Measurements from ENCODE around the gene NHLRC3.

Gene NHLRC3

DNA sequence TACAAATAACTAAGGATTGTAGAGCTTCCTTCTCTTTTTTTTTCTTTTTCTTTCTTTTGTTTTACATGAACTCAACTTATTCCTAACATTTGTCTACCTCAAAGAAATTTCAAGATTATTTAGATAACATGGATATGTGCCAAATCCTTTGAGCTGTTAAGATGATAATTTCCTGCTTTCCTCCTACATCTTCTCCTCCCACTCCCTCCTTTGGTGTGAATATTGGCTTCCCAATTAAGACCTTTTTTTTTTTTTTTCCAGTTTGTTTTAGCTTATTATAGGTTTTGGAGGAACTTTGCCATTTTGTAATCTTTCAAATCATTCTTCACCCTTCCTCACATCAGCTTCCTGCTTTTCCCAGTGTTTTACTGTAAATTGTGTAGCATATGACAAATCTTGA is 10.6 kb downstream of the NHLRC3 start:
- TF ChIP-seq, protein P1, sequence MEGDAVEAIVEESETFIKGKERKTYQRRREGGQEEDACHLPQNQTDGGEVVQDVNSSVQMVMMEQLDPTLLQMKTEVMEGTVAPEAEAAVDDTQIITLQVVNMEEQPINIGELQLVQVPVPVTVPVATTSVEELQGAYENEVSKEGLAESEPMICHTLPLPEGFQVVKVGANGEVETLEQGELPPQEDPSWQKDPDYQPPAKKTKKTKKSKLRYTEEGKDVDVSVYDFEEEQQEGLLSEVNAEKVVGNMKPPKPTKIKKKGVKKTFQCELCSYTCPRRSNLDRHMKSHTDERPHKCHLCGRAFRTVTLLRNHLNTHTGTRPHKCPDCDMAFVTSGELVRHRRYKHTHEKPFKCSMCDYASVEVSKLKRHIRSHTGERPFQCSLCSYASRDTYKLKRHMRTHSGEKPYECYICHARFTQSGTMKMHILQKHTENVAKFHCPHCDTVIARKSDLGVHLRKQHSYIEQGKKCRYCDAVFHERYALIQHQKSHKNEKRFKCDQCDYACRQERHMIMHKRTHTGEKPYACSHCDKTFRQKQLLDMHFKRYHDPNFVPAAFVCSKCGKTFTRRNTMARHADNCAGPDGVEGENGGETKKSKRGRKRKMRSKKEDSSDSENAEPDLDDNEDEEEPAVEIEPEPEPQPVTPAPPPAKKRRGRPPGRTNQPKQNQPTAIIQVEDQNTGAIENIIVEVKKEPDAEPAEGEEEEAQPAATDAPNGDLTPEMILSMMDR (IDR thresholded peaks at IDR 0.05; ENCODE audit: unreplicated experiment in 3 of 3): no peak
- H3K27ac Mint-ChIP-seq: no peak overlapping the region
- peaks cover 8% of the 10 kb centered on the region for H3K4me1 Mint-ChIP-seq
- no peaks in the 10 kb centered on the region for H3K9me3 Mint-ChIP-seq
- no peak overlapping the region for H3K4me3 Mint-ChIP-seq
- H3K27me3 Mint-ChIP-seq (ENCODE audit: low read depth): no peaks in the 10 kb centered on the region
- H3K36me3 Mint-ChIP-seq (ENCODE audit: low read depth): peaks cover 15% of the 10 kb centered on the region

DNA sequence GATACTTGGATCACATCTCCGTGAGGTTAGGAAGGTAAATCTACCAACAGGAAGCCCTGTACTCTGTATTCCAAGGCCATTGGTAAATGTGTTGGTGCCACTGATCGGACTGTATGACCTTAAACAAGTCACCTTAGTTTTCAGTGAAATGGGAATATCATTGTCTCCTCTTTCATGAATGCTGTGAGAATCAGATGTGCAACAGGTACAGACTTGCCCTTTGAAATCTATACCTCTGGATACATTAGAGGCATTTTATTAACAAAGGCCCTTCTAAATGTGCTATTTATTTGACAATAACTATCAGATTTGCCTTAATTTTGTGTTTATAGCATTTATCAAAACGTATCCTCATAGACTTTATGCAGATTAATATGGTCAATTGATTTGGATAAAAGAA is 11.0 kb downstream of the NHLRC3 start:
- peaks cover 8% of the 10 kb centered on the region for H3K4me1 Mint-ChIP-seq
- H3K4me3 Mint-ChIP-seq: no peak overlapping the region
- no peaks in the 10 kb centered on the region for H3K9me3 Mint-ChIP-seq
- H3K36me3 Mint-ChIP-seq (ENCODE audit: low read depth): peaks cover 10% of the 10 kb centered on the region
- H3K27ac Mint-ChIP-seq: no peak overlapping the region
- TF ChIP-seq, protein P1 (IDR thresholded peaks at IDR 0.05; ENCODE audit: unreplicated experiment in 3 of 3): no peak
- H3K27me3 Mint-ChIP-seq (ENCODE audit: low read depth): no peaks in the 10 kb centered on the region

DNA sequence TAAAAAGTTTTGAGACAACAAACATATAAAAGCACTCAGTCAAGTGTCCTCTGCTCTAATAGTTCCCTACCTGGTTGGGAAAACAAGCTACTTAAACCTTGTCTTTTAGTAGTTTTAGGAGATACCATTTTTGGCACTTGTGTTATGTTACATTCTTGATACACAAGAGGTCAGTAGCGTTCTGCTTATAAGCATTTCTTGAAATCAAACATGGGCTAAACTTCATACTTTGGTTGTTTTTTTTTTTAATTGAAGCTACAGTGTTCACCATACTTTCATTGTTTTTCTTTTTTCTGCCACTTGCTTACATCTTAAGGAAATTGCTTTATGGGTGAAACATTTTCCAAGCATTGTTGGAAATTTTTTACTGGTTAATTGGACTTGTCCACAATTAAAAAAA is 12.9 kb downstream of the NHLRC3 start:
- Mint-ChIP-seq H3K36me3 (ENCODE audit: low read depth) (peaks cover 3% of the 10 kb centered on the region), H3K4me1 (peaks cover 8% of the 10 kb centered on the region), H3K27ac (peak overlapping the region in 1 of 3 experiments; percentile 34), H3K9me3 (no peaks in the 10 kb centered on the region), H3K27me3 (ENCODE audit: low read depth) (no peaks in the 10 kb centered on the region), H3K4me3 (no peak overlapping the region)
- TF ChIP-seq, protein P1 (IDR thresholded peaks at IDR 0.05; ENCODE audit: unreplicated experiment in 3 of 3): peak; percentile 55 to 65 (median 57)

DNA sequence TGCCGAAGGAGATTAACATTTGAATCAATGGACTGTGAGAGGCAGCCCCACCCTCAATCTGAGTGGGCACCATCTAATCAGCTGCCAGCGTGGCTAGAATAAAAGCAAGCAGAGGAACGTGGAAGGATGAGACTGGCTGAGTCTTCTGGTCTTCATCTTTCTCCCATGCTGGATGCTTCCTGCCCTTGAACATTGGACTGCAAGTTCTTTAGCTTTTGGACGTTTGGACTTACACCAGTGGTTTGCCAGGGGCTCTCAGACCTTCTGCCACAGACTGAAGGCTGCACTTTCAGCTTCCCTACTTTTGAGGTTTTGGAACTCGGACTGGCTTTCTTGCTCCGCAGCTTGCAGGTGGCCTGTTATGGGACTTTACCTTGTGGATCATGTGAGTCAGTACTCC is 14.7 kb downstream of the NHLRC3 start:
- Mint-ChIP-seq H3K4me1 (peaks cover 8% of the 10 kb centered on the region), H3K4me3 (peak overlapping the region in 1 of 3 experiments; percentile 54), H3K27me3 (ENCODE audit: low read depth) (no peaks in the 10 kb centered on the region), H3K9me3 (peaks cover 17% of the 10 kb centered on the region), H3K36me3 (ENCODE audit: low read depth) (peaks cover 18% of the 10 kb centered on the region), H3K27ac (peak overlapping the region in 1 of 3 experiments; percentile 67)
- TF ChIP-seq, protein P1 (IDR thresholded peaks at IDR 0.05; ENCODE audit: unreplicated experiment in 3 of 3): no peak

DNA sequence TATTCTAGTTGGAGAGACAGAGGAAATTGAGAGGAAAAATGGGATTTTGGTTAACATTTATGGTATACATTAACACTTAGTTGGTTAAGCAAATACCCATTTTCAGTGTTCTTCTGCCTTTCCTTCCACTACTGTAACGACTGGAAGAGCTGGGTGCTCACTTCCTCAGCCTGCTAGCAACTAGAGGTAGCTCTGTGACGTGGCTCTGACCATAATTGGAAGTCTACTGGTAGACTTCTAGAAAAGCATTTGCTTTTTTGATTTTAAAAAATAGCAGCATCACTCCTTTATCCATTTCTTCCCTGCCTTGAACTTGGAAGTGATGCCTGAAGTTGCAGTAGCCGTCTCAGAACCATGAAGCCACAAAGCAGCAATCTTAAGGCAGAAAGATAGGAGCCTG is 15.9 kb downstream of the NHLRC3 start:
- Mint-ChIP-seq H3K27me3 (ENCODE audit: low read depth) (no peaks in the 10 kb centered on the region), H3K36me3 (ENCODE audit: low read depth) (peaks cover 18% of the 10 kb centered on the region), H3K4me1 (peaks cover 5% of the 10 kb centered on the region), H3K4me3 (peak overlapping the region in 1 of 3 experiments; percentile 57), H3K27ac (no peak overlapping the region), H3K9me3 (peaks cover 24% of the 10 kb centered on the region)
- TF ChIP-seq, protein P1 (IDR thresholded peaks at IDR 0.05; ENCODE audit: unreplicated experiment in 3 of 3): no peak

DNA sequence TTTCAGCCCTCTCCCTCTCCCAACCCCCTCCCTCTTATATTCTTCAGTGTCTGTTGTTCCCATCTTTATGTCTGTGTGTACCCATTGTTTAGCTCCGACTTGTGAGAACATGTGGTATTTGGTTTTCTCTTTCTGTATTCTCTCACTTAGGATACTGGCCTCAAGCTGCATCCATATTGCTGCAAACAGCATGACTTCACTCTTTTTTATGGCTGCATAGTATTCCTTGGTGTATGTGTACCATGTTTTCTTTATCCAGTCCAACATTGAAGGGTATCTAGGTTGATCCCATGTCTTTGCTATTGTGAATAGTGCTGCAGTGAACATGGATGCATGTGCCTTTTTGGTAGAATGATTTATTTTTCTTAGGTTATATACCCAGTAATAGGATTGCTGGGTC is 17.8 kb downstream of the NHLRC3 start:
- H3K4me1 Mint-ChIP-seq: peaks cover 4% of the 10 kb centered on the region
- no peaks in the 10 kb centered on the region for H3K27me3 Mint-ChIP-seq (ENCODE audit: low read depth)
- no peak overlapping the region for H3K27ac Mint-ChIP-seq
- H3K9me3 Mint-ChIP-seq: peaks cover 37% of the 10 kb centered on the region
- TF ChIP-seq, protein P1 (IDR thresholded peaks at IDR 0.05; ENCODE audit: unreplicated experiment in 3 of 3): no peak
- peak overlapping the region in 1 of 3 experiments; percentile 52 for H3K4me3 Mint-ChIP-seq
- peaks cover 35% of the 10 kb centered on the region for H3K36me3 Mint-ChIP-seq (ENCODE audit: low read depth)

Data from nephron (organoid).